Keratinocyte (primary cell): ENCODE data around the gene ROBO4. TPM values are rescaled to one million over a fixed set of nuclear protein-coding genes. Genes with fewer than 3 reads are reported as not detected.

Experiments used
- DNase-seq: peaks from one replicate; pipeline ENCODE4 v3.0.0-alpha.2; 2011; ENCODE audit warnings: low read depth, missing footprints, low spot score
- FAIRE-seq: peaks from 2 replicates; lab custom pipeline; 2011; peaks lifted over from hg19 to GRCh38; lab: Jason Lieb, UNC
- H2AFZ ChIP-seq: 2 replicates; pipeline ENCODE4 v1.6.0; 2012; ENCODE audit warnings: low read length, control low read depth, inconsistent platforms; ENCODE audit not compliant: control insufficient read depth
- H3K27ac ChIP-seq: 2 replicates; pipeline ENCODE4 v1.5.1; 2011; ENCODE audit warnings: low read length; ENCODE audit not compliant: control insufficient read depth, insufficient read depth
- H3K27me3 ChIP-seq: 3 replicates; pipeline ENCODE4 v1.6.0; 2011; ENCODE audit warnings: low read length; ENCODE audit not compliant: control insufficient read depth, insufficient read depth; ENCODE audit errors: extremely low read depth
- H3K36me3 ChIP-seq, 2 experiments: 2 replicates in 1 of 2; 3 replicates in 1 of 2; pipeline ENCODE4 v1.5.1; 2011; ENCODE audit warnings: low read length in 2 of 2, mild to moderate bottlenecking in 1 of 2; ENCODE audit not compliant: control insufficient read depth in 2 of 2, insufficient read depth in 2 of 2; ENCODE audit errors: extremely low read depth in 1 of 2
- H3K4me1 ChIP-seq: 3 replicates; pipeline ENCODE4 v1.5.1; 2011; ENCODE audit warnings: low read length; ENCODE audit not compliant: control insufficient read depth, insufficient read depth; ENCODE audit errors: extremely low read depth
- H3K4me2 ChIP-seq: 3 replicates; pipeline ENCODE4 v1.6.0; 2011; ENCODE audit warnings: low read depth, low read length; ENCODE audit not compliant: control insufficient read depth, insufficient read depth; ENCODE audit errors: extremely low read depth
- H3K4me3 ChIP-seq, 3 experiments: fragments of 200-600 bp in 1 of 3; sonication (generic) in 1 of 3; 2 replicates in 2 of 3; 3 replicates in 1 of 3; pipeline ENCODE4 v1.5.1; 2011 to 2016; ENCODE audit warnings: low read length in 3 of 3, mild to moderate bottlenecking in 3 of 3, control low read depth in 2 of 3, inconsistent platforms in 1 of 3, low read depth in 1 of 3, mixed read lengths in 1 of 3, mixed run types in 1 of 3, moderate library complexity in 1 of 3; ENCODE audit not compliant: control insufficient read depth in 2 of 3, insufficient read depth in 2 of 3; ENCODE audit errors: extremely low read depth in 1 of 3
- H3K79me2 ChIP-seq: 2 replicates; pipeline ENCODE4 v1.6.0; 2012; ENCODE audit warnings: low read length; ENCODE audit not compliant: control insufficient read depth, insufficient read depth
- H3K9ac ChIP-seq: 3 replicates; pipeline ENCODE4 v1.6.0; 2011; ENCODE audit warnings: low read length; ENCODE audit not compliant: control insufficient read depth, insufficient read depth; ENCODE audit errors: extremely low read depth
- H3K9me1 ChIP-seq: 3 replicates; pipeline ENCODE4 v1.6.0; 2011; ENCODE audit warnings: low read length; ENCODE audit not compliant: control insufficient read depth, insufficient read depth; ENCODE audit errors: extremely low read depth
- H3K9me3 ChIP-seq: 2 replicates; pipeline ENCODE4 v1.5.1; 2012; ENCODE audit warnings: low read depth, low read length; ENCODE audit not compliant: control insufficient read depth
- H4K20me1 ChIP-seq: 3 replicates; pipeline ENCODE4 v1.6.0; 2011; ENCODE audit warnings: low read length; ENCODE audit not compliant: control insufficient read depth, insufficient read depth; ENCODE audit errors: extremely low read depth
- CTCF ChIP-seq, 3 experiments: IDR thresholded peaks in 1 of 3; conservative IDR thresholded peaks in 1 of 3; optimal IDR thresholded peaks in 1 of 3; 2 replicates in 2 of 3; 3 replicates in 1 of 3; pipeline versions ENCODE3 to v1.5.1; 2011; ENCODE audit warnings: low read length in 3 of 3, mild to moderate bottlenecking in 3 of 3, moderate library complexity in 2 of 3, control low read depth in 1 of 3, inconsistent platforms in 1 of 3; ENCODE audit not compliant: insufficient read depth in 2 of 3; ENCODE audit errors: extremely low read depth in 1 of 3
- EZH2 ChIP-seq: IDR thresholded peaks from one replicate; pipeline ENCODE4 v1.6.1; 2012; ENCODE audit warnings: inconsistent platforms, mild to moderate bottlenecking, low read length, moderate library complexity
- dilution Hi-C: fragments of 300-500 bp; cut with MboI; formaldehyde crosslinking; loops from one replicate; pipeline ENCODE4 v1.7.0; 2020; ENCODE audit warnings: low sequenced_read_pairs; ENCODE audit not compliant: extremely low pct_ligation_motif_present
- polyA plus RNA-seq, 5 experiments: library from polyadenylated mRNA; depleted of rRNA in 3 of 5; stranded (reverse) in 3 of 5; stranded (forward) in 1 of 5; unstranded in 1 of 5; fragments of >200 nt; gene quantifications; 1 replicate in 1 of 5; 2 replicates in 3 of 5; 3 replicates in 1 of 5; pipeline versions ENCODE4 v1.2.1 to v1.2.3, GENCODE V29; 2011 to 2012; ENCODE audit warnings: missing spikeins in 2 of 5, low read depth in 1 of 5, low replicate concordance in 1 of 5

Gene ROBO4
- polyA plus RNA-seq, 1 donor (not counting 4 experiments of a cell fraction or from before 2014, with no cell fraction given) = 0.94 TPM

- Histone ChIP-seq H3K4me1 (peaks cover 3% of the 10 kb centered on the region), H2AFZ (no peak overlapping the region), H3K9ac (no peak overlapping the region), H3K9me3 (no peaks in the 10 kb centered on the region), H3K9me1 (no peaks in the 10 kb centered on the region), H3K27me3 (peaks cover 83% of the 10 kb centered on the region), H3K4me2 (no peak overlapping the region), H3K36me3 (no peaks in the 10 kb centered on the region), H4K20me1 (no peaks in the 10 kb centered on the region), H3K27ac (no peak overlapping the region), H3K4me3 (no peak overlapping the region), H3K79me2 (no peaks in the 10 kb centered on the region)
- TF ChIP-seq CTCF (optimal IDR thresholded peaks at IDR 0.05 in 1 of 3, IDR thresholded peaks at IDR 0.05 in 1 of 3, conservative IDR thresholded peaks at IDR 0.05 in 1 of 3; ENCODE audit: extremely low read depth in 1 of 3, insufficient read depth in 2 of 3, low read length in 3 of 3) (no peak), EZH2 (no peak)
- dilution Hi-C loops = no loop called here
- DNase-seq = no peak
- no peak for FAIRE-seq
Measured at GRCh38 chr11:124863826-124864165, 33.9 kb downstream of the ROBO4 start.

- dilution Hi-C loops = no loop called here
- FAIRE-seq = no peak
- no peak for TF ChIP-seq CTCF (optimal IDR thresholded peaks at IDR 0.05 in 1 of 3, IDR thresholded peaks at IDR 0.05 in 1 of 3, conservative IDR thresholded peaks at IDR 0.05 in 1 of 3; ENCODE audit: extremely low read depth in 1 of 3, insufficient read depth in 2 of 3, low read length in 3 of 3)
- peak; percentile 65 for TF ChIP-seq EZH2
- DNase-seq = no peak
- H3K9me1 ChIP-seq = no peaks in the 10 kb centered on the region
- H4K20me1 ChIP-seq = no peaks in the 10 kb centered on the region
- H3K9ac ChIP-seq = no peak overlapping the region
- H3K79me2 ChIP-seq = no peaks in the 10 kb centered on the region
- H3K4me2 ChIP-seq = no peak overlapping the region
- H3K27ac ChIP-seq = no peak overlapping the region
- H2AFZ ChIP-seq = no peak overlapping the region
- H3K4me3 ChIP-seq = no peak overlapping the region
- peaks cover 3% of the 10 kb centered on the region for H3K4me1 ChIP-seq
- peaks cover 78% of the 10 kb centered on the region for H3K27me3 ChIP-seq
- no peaks in the 10 kb centered on the region for H3K36me3 ChIP-seq
- no peaks in the 10 kb centered on the region for H3K9me3 ChIP-seq
Measured at GRCh38 chr11:124863137-124863825, 34.4 kb downstream of the ROBO4 start.
